HG02610 (cell line): Measurements from ENCODE around the gene NCAPG2.

Source experiments
- ATAC-seq: cut with Tn5 transposase; IDR thresholded peaks from one replicate; pipeline ENCODE4 v1.9.1; 2021; ENCODE audit warnings: mild to moderate bottlenecking, moderate library complexity; ENCODE audit not compliant: unreplicated experiment

Gene NCAPG2

DNA sequence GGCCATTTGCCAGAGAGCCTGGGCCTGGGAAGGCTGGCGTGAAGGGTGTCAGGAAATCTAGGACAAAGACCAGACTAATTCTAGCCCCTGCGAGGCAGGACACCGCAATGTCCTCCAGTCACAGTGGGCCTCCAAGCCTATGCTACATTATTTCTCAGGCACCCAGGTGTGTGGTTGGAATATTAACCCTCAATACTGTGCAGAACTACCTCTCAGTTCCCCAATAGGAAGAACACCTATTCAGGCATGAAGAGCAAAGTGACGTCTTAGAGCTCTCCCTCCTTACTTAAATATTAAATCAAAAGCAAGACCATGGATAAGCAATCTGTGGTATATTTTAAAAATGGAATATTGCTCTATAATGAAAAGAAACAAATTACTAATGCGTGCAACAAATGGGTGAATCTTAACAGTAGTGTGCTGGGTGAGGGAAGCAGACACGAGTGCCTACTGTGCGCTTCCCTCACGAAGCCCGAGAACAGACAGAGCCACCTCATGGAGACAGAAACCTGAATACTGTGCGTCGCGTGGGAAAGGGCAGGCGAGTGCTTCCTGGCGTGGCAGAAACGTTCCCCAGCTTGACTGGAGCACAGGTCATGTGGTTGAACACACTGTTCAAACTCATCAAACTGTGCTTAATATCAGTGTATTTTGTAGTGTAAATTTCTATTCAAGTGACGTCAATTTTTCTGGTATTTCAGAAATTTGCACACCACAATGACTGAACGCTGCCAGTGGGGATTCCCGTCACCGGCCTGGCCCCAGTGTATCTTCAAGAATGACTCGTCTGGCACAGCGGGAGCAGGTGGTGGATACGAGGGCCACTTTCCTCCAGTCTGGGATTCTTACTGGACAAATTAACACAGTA is 101.5 kb downstream of the NCAPG2 start:
- peak; percentile 74 for ATAC-seq

DNA sequence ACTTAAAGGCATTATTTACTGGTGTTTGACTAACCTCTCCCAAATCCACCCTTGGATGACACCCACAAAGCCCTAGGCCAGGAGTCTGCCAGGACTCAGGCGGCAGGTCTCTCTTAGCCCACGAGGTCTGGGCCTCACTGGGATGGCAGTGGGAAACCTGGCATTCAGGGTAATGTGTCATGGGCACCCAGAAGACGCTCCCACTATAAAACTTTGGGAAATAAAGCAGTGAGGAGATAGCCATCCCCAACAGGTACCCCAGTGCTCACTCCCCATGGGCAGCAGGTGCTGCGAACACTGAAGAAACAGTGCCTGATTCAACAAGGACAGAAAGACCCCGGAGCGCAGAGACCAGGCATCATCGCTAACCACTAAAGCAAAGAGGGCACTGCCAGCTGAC is 102.6 kb downstream of the NCAPG2 start:
- no peak for ATAC-seq

DNA sequence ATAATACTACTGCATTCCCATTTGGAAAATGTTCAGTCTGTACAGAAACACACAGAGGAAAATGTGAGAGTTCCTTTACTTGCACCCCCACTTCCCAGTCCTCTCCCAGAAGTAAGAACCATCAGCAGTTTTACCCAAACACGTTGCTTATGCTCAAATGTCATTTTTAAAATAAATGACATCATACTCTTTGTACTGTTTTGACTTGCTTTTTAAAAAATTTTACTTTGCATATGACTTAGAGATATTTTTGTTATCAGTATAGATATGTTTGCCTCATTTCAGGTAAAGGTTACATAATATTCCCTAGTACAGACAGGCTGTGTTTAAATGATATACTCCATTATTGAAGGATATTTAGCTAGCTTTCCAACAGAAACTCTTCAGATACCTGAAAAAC is 103.5 kb downstream of the NCAPG2 start:
- ATAC-seq = no peak

DNA sequence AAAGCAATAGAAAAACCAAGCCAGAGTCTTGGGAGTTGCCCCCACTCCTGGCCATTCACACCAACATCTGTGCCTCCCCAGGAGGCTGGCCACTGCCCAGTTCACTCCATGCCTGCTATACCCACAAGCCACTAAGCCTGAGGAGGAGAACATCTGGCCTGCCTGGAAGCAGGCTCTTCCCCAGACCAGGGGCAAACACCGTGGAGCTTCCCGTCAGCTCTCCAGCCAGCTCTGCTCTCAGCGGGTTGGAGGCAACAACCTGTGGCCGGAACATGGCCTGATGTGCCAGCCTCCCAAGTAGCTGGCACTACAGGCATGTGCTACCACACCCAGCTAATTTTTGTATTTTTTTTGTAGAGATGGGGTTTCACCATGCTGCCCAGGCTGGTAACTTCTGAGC is 107.9 kb downstream of the NCAPG2 start:
- ATAC-seq = no peak

DNA sequence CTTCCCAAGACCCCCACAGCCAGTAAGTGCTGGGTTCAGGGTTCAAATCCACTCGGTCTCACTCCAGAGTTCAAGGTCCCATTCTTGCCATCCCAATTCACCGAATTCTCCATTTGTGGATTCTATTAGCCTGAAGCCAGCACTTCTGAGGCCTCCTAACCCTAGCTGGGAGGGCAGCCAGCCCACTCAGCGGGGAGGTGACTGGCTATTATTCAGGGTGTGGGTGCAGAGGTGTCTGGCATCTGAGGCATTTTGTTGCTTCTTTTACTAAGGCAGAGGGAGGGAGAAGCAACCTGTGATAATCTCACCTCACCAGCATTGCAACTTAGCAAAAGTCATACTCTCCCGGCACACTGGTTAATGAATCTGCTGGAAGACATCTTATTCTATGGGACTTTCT is 108.3 kb downstream of the NCAPG2 start:
- no peak for ATAC-seq

DNA sequence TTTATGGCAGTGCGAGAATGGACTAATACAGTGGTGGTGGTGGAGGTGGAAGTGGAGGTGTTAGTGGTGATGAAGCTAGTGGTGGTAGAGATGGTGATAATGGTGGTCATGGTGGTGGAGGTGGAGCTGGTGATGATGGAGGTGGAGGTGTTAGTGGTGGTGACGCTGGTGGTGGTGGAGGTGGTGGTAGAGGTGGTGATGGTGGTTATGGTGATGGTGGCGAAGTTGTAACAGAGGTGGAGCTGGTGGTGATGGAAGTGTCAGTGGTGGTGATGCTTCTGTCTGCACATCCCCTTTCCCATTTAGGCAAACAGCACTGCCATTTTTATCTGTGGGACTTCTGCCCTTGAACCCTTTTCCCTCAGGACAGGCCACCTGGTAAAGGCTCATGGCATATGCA is 109.5 kb downstream of the NCAPG2 start:
- peak; percentile 53 for ATAC-seq

DNA sequence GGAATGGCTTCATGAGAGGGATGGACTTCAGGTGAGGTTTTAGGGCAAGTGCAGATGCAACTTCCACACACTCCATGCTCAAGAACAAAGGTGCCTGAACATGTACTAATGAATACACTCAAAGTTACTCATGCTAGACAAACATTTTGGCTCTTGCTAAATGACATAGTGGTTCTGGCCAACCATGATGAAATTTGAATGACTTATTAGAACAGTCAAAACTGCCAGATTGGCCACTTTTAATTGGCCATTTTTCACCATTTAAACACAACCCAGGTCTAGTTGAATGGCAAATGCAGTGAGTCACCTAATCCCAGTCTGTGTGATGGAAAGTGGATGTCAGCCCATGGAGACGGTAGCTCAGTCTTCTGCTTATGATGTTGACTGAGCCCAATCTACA is 112.1 kb downstream of the NCAPG2 start:
- ATAC-seq = no peak

DNA sequence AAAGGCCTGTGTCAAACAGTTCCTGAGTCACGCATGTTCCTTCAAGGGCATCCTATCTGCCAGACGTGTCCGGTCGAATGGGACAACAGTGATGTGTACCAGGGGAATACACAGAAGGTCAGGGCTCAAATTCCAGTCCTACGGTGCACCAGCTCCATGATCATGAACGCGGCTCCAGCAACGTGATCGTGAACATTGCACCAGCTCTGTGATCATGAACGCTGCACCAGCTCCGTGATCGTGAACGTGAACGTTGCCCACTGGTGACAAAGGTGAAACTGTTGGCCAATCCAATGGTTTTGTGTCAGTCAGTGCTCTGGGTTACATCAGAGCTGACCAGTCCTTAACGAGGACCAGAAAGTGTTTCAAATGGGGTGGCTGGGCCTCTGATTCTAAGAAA is 112.7 kb downstream of the NCAPG2 start:
- ATAC-seq = no peak

DNA sequence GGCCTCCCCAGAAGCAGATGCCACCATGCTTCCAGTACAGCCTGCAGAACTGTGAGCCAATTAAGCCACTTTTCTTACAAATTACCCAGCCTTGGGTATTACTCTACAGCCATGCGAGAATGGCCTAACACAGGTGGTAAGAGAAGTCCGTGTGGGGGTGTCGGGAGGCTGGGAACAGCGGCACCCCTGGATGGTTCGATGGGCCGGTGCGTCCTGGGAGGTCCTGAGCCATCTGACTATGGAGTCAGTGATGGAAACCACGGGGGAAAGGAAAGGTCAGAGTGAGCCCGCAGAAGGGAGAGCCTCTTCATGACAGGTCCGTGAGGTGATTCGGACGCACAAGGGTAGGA is 114.4 kb downstream of the NCAPG2 start:
- no peak for ATAC-seq

DNA sequence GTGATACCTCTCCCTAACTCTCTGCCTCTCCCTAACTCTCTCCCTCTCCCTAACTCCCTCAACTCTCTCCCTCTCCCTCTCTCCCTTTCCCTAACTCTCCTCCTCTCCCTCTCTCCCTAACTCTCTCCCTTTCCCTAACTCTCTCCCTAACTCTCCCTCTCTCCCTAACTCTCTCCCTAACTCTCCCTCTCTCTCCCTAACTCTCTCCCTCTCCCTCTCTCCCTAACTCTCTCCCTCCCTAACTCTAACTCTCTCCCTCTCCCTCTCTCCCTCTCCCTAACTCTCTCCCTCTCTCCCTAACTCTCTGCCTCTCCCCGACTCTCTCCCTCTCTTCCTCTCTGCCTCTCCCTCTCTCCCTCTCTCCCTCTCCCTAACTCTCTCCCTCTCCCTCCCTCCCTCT is 115.0 kb downstream of the NCAPG2 start:
- no peak for ATAC-seq

DNA sequence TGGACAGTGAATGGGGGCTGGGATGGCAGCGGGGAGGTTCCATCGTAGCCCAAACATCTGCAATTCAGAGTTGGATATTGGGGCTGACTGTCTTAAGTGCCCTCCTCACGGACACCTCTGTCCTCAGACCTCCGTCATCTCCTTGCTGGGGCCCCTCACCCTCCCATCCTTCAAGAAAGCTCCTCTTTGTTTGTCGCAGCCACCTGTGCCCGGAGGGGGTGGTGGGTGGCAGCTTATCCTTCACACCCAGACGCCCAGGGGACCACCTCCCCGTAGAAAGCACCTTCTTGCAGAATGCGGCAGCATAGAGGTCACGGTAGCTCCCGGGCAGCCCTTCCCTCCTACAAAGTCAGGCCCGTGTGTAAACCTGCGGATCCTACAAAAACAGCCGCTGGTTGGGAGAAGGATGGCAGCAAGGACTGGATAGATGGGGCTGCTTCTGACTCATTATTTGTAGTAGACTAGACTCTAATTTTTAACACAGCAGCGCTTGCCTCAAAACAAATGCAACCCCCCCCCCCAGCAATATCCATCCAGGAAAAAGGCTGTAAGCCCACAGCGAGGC is 115.6 kb downstream of the NCAPG2 start:
- no peak for ATAC-seq

DNA sequence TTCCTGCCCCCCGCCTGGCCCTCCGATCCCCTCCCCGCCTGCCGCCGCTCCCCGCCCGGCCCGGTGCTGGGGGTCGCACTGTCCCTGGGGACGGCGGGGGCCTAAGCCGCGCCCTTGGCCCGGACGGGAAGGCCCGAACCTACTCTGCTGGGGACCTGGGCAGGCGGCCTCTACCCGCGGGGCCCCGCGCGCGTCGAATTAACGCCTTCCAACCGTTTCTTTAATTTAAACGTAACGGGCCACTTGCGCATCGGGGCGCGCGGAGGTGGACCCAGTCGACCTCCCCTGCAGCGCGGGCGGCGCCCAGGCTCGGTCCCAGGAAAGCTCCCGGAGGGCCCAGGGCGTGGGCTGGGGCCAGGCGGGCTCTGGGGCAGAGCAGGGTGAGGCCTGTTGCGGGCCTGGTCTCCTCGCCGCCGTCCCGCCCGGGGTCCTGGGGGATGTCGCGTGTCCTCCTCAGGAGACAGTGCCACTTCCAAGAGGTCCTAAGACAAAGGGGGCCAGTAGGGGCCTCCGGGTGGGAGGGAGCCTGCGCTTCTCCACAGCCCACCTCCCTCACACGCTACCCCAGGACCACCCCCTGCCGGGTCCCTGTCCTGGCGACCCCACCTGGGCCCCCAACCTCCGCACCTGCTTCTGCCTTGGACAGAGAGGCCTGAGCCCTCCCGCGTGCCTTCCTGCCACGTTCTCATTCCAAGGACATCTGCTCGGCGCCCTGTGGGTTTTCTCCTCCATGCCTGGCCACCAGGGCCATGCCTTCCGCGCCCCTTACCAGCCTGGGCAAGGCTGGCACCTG is 116.3 kb downstream of the NCAPG2 start:
- ATAC-seq = no peak

DNA sequence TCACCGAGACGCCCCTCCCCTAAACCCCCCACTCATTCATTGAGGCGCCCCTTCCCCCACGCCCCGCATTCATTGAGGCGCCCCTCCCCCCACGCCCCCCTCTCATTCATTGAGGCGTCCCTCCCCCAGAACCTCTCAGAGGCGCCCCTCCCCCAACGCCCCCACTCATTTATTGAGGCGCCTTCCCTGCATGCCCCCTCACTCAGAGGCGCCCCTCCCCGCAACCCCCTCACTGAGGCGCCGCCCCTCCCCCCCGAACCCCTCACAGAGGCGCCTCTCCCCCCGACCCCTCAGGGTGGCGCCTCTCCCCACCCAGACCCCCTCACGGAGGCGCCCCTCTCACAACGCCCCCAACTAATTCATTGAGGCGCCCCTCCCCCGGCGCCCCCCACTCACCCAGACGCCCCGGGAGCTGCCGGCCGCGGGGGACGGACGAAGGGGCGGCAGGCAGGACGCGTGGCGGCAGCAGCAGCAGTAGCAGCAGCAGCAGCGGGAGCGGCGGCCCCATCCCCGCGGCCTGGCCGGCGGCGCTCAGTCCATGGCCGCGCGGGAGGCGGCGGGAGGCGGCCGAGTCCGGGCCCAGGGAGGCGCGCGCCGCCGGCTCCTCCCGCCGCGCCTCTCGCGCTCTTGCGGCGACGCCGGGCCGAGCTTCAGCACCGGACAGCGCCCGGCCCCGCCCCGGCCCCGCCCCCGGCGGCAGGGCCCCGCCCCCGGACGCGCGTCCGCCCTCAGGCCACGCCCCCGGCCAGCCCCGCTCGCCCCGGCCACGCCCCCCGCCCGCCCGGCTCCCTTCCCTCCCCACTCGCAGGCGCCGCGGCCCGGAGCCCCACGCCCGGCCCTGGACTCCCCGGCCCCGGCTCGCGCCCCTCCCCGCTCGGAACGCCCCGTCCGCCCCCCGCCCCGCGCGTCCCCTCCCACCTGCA is 117.2 kb downstream of the NCAPG2 start, which contains the start of gene PTPRN2:
Gene PTPRN2, minus strand, starts transcription at position 662 of the 923 bp plus-strand sequence.
- no peak for ATAC-seq

DNA sequence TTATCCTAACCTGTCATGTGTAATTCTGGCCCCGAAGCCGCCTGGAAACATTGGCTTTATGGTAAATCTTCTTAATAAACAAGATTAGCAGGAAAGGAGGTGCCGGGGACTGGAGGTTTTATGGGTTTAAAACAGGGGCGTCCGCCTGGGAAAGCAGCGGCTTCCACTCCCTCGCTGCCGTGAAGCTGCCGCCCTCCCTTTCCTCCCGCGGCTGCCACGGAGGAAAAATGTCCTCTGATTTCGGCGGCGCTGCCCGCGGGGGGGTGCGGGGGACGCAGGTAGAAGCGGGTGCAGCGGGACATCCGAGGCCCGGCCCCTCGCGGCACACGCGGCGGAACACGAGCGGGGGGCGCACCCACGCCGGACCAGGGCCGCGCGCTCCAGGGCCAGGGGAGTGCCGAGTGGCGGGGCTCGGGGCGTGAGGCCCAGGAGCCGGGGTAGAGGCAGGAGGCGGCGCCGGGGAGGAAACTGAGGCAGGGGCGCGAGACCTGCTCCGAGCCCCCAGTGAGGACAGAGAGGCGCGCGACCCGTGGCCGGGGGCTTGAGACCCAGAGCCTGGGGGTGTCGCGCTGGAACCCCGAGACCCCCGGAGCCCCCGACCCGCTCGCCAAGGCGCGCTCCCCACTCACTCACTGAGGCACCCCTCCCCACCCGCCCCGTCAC is 118.0 kb downstream of the NCAPG2 start:
- no peak for ATAC-seq

DNA sequence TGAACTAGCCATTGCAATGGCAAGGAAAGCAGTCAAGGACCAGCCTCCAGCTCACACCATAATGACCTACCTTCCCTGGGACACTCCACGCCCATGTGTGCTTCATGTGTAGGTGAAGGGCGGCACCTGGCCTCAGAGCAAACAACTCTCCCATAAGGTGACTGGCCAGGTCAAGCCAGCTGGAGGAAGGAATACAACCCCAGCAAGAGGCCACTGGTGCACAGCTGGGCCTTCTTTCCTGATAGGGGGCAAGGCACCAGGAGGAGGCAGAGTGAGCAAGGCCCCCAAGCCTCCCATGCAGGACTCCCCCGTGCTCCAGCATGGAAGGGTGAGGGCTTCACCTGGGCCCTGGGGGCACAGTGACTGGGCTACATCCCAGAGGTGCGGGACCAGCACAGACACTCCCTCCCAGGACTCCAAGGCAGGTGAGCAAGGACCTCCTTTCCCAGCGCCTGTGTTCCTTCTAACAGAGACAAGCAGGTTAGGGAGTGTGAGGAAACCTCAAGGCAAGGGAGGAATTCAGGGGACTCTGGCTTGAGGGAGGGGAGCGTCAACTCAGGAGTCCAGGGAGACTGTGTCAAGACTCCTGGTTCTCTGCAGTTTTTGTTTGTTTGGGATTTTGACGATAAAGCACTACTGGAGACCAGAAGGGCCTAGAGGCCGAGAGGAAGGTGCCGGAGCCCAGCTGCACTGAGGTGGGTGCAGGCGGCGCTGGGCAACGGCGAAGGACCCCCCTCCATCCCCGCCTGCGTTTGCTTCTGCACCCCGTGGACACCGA is 118.7 kb downstream of the NCAPG2 start:
- no peak for ATAC-seq

DNA sequence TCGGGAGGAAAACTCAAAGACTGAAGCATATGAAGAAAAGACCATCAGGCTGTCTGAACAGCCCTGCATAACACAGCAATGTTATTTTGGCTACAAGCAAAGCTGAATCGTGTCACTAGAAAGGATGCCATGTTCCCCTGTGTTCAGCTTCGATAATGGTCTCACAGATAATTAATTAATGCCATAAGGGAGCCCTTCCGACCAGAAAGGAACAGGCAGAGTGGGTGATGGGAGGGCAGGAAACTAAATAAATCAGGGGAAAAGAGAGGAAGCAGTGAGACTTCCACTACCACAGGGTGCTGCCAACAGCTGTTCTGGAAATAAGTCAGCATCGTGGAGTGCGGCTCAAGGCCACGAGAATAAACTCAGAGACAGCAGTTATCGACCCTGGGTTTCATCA is 120.2 kb downstream of the NCAPG2 start:
- no peak for ATAC-seq

DNA sequence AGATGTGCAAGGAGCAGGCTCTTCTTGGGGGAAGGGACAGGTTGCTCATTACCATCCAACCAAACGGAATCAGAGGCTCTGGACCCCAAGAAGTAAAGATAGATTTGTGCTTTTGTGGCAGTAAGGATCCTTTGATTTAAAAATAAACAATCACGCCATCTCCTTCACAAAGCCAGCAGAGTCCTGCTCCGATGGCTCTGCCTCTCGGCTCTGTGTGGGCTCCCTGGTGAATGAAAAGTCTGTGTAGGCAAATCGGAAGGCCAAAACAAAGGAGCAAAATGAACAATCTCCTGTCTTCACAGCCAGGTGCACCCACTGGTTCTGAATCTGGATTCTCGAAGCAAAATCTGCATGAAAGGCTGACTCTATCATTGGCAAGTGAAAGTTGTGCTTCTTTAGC is 120.8 kb downstream of the NCAPG2 start:
- ATAC-seq = no peak

DNA sequence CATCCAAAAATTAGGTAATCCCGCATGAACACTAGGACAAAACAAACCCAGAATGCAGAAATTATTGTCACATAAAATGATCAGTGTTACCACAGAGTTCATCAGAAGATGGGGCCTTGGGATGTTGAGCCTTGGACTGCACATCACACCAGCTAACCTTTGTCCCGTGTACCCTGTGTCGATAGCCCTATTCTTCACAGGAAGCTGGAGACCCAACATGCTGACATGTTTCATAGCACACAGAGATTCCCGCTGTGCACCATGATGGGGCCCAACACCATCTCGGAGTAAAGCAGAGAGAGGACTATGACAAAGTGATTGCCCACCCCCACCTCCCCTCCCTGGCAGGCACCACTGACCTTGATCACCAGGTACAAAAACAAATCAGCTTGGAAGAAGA is 121.5 kb downstream of the NCAPG2 start:
- no peak for ATAC-seq

DNA sequence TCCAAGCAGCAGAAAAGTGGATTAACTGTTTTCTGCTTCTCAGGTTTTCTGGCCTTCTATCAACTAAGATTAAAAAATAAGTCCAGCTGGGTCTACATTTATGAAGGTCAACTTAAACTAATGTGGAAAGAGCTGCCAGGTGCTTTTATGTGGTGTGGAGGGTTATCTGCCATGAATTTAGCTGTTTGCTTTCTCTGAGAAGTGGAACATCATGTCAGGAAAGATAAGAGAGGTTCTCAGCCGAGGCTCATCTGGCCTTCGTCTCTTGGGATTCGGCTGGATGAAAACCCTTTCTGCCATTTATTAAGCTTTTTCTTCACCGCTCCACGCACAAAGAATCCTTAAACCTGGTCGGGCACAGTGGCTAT is 122.5 kb downstream of the NCAPG2 start:
- no peak for ATAC-seq
